ENCODE measurements around the gene ARFGAP3.

The ARFGAP3 gene

GRCh38 chr22:42860968-42861367, 3.9 kb upstream of the ARFGAP3 start:
- DNase-seq: no peak

DNA sequence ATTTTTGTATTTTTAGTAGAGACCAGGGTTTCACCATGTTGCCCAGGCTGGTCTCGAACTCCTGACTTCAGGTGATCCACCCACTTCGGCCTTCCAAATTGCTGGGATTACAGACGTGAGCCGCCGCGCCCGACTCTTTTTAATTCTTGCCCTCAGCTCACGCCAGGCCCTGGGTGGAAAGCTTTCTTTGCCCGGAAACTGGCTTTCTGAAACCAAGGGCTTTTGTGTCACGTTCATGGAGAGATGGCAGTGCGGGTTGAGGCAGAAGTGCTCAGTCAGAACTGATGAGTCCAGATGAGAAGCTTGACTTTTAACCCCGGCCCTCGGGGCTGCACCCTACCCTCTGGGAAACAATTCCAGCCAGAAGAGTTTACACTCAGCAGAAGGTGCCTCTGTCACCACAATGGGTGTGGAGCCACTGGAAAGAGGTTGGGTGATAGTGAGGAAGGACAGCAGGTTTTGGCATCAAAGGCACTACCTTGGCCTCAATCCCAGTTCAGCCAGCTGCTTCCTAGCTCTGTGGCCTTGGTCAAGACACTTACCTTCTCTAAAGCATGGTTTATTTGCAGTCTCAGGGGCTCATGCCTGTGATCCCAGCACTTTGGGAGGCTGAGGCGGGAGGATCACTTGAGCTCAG, 890 bp upstream of the ARFGAP3 start:
- DNase-seq: no peak

DNA sequence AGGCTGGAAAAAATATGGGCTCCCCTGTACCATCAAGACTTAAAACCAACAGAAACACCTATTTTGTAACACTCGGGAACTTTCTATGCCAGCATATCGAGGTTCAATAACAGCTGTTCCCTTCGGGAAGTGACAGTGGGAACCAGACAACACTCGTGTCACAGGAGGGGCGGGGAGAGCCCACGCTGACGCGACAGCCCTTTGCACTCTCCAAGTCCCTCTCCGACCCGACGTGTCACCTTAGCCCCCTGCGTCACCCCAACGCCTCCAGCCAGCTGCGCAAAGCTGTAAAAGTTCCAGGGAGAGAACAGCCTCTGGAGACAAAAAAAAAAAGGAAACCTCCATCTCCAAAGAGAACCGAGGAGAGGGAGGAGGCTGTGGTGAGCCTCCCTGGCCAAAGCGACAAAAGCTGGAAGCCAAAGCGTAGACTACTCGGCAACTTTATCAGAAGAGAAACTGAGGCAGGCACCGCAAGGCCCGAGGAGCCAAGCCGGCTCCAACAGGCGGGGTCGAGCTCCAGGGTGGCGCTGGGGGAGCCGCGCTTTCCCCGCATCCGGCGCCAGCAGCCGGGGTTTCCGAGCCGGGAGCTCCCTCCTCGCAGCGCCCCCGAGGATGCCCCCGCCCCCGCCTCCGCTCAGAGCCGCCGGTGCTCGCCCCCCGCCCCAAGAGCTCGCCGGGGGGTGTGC, 751 bp downstream of the ARFGAP3 start:
- peak; percentile 67 for DNase-seq

GRCh38 chr22:42855721-42856120, 1.4 kb downstream of the ARFGAP3 start:
- DNase-seq: no peak

- DNase-seq: no peak
These were observed 1.9 kb downstream of the ARFGAP3 start for GRCh38 chr22:42855211-42855610.

GRCh38 chr22:42848941-42849550, 8.0 kb downstream of the ARFGAP3 start:
- DNase-seq: no peak

DNA sequence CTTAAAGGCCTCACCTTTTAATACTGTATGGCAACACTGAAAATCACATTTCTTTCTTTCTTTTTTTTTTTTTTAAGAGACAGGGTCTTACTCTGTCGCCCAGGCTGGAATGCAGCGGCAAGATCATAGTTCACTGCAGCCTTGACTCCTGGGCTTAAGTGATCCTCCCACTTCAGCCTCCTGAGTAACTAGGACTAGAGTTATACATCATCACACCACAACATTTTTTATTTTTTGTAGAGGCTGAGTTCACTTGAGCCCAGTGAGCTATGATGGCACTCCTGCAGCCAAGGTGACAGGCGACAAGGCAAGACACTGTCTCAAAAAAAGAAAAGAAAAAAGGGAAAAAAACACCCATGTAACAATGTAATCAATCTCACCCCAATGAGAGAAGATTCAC, 10.0 kb downstream of the ARFGAP3 start:
- no peak for DNase-seq

DNA sequence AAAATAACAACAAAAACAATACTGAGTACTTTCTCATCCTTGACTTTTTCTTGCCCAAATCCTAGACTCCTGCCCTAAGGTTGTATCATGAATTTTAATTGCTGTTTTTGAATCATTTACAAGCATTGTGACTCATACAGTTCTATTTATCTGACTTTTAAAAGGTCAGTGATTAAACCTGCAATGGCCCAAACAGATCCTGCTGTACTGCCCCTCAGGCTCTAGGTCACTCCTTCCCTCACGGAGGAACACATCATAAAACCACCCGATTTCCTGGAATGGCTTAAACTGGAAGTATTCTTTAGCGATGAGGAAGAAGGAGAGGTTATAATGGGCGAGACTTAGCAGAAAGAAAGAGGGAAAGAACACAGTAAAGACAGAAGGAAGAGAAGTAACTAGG, 12.3 kb downstream of the ARFGAP3 start:
- no peak for DNase-seq

- no peak for DNase-seq
These were observed 14.3 kb downstream of the ARFGAP3 start for GRCh38 chr22:42842658-42843370.

DNA sequence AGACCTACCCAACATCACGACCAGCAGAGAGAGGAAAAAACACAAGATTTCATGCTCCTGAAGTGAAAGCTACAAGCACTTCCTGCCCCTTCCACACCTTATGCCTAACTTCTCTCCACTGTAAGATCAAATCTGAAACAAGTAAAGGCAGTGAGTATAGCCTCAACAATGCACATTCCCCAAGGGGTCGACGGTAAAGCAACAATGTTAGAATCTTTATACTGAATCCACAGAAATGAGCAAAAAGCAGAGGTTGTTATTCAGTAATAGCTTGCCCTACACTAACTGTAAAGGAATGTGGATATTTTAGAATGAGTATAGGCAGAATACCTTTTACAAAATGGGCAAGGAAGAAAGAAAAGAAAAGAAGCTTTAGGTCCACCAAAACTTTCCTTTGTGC, 15.6 kb downstream of the ARFGAP3 start:
- no peak for DNase-seq

- no peak for DNase-seq
These were observed 19.5 kb downstream of the ARFGAP3 start for GRCh38 chr22:42837556-42837955.

GRCh38 chr22:42836026-42836425, 21.0 kb downstream of the ARFGAP3 start:
- DNase-seq: no peak

- DNase-seq: no peak
These were observed 22.7 kb downstream of the ARFGAP3 start for GRCh38 chr22:42834177-42834949.

DNA sequence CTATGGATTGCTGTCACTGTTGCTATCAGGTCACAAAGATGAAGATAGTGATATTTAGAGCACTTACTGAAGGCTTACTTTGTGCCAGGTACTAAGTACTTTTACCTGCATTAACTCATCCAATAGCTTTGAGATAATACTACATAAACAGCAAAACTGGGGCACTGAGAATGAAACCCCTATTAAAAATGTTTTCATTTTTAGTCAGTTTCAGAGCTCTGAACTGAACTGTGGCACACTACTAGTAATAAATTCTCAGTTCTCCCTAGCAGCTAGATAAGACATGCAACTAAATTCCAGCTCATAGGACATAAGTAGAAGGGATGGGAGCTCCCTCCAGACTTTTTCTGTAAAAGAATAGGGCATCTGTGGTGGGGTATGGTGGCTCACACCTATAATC, 24.0 kb downstream of the ARFGAP3 start:
- no peak for DNase-seq

- no peak for DNase-seq
These were observed 25.4 kb downstream of the ARFGAP3 start for GRCh38 chr22:42831712-42832111.

GRCh38 chr22:42830161-42830560, 26.9 kb downstream of the ARFGAP3 start:
- no peak for DNase-seq

DNA sequence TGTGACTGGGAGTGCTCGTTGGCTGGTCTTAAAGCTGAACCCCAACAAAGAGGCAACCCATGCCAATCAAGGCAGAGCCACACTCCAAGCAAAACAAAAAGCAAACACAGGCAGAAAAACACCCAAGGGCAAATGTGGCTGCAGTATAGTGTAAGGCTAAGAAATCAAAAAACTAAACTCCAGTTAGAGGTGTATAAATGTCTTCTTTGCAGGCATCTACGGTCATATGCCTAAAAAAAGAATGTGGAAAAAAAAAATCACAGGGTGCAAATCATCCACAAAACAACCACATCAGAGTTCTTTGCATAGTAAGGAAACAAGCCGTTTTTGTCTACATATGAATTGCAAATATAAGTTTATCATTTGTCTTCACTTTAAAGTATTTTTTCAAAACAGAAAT, 27.8 kb downstream of the ARFGAP3 start:
- no peak for DNase-seq

- DNase-seq: no peak
These were observed 31.3 kb downstream of the ARFGAP3 start for GRCh38 chr22:42825796-42826195.

DNA sequence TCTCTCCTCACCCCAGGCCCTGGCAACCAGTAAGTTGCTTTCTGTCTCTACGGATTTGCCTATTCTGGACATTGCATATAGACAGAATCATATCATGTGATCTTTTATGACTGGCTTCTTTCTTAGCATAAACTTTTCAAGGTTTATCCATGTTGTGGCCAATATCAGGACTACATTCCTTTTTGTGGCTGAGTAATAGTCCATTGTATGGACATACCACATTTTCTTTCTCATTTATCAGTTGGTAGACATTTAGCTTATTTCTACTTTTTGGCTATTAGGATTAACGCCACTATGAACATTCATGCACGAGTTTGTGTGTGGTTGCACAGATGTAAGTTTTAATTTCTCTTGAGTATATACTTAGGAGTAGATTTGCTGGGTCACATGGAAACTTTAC, 35.7 kb downstream of the ARFGAP3 start:
- DNase-seq: no peak

DNA sequence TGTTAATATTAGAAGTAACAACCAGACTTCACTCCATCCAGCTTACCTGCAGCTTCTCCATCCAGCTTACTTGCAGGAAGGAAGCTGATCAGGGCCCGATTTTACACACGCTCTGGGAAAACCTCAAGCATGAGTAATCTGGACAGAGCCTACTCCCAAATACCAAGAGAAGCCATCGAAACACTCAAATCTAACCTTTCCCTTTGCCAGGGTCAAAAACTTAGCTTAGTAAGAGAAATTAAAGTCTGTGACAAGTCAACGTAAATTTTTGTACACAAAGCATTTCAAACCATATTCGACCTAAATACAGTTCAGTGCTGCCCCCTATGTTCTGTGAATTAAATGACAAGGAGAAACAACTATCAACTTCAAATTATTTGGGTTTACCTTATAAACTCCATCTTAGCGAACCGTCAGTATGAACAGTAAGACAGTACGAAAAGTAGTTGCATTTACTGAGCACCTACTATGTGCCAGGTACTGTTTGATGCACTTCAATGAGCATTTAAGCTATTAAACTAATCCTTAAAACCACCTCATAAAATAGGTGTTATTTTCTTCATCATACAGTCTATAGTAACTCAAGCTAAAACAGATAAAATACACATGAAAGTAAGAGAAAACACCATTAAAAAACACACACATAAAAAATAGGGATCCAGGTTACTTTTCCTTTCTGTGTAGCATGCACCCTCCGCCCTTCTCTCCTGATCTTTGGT, 36.9 kb downstream of the ARFGAP3 start:
- DNase-seq: no peak

GRCh38 chr22:42819412-42820044, 37.5 kb downstream of the ARFGAP3 start:
- no peak for DNase-seq

DNA sequence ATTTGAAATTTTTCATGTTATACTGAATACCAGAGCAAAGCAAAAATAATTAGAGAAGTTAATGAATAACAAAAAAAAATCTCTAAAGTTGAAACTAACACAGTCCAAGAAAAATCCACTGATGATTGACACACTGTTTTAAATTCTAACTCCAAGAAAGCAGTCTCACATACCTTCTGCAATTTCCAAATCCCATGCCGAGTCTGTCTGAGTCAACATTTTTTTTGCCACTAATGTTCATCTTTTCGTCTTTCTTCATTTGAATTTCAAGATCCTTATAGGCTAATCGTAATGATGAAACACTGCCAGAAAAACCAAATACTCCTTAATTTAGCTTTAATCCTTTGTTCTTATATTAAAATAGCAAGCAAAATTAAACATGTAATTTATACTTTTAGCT, 39.5 kb downstream of the ARFGAP3 start:
- DNase-seq: no peak

Measured in activated CD8-positive, alpha-beta memory T cell treated with anti-CD3 and anti-CD28 coated beads for 24 hours (primary cell).